GM19035 (cell line): Measurements from ENCODE around the gene NME7.

Source experiments
- ATAC-seq: cut with Tn5 transposase; IDR thresholded peaks from one replicate; pipeline ENCODE4 v1.9.1; 2021; ENCODE audit not compliant: unreplicated experiment

The NME7 gene

DNA sequence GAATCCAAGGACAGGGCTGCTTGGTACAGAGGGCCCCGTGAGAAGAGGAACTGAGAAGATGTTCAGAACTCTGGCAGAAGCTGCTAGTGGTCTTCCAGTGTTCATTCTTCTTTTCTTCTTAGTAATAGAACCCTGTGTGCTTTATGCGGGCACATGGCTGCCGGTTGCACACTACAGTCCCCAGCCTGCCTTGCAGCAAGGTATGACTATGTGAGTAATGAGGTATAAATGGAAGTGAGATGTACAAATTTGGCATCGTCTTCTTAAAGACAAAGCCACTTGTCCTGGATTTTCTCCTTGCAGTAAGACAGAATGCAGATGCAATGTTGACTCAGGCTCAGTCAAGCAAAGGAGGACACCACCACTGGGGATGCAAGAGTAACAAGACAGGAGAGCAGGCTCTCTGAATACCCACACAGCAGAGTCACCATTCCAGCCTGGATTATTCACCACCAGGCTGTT lies 276.1 kb downstream of the NME7 start:
- peak; percentile 78 for ATAC-seq

DNA sequence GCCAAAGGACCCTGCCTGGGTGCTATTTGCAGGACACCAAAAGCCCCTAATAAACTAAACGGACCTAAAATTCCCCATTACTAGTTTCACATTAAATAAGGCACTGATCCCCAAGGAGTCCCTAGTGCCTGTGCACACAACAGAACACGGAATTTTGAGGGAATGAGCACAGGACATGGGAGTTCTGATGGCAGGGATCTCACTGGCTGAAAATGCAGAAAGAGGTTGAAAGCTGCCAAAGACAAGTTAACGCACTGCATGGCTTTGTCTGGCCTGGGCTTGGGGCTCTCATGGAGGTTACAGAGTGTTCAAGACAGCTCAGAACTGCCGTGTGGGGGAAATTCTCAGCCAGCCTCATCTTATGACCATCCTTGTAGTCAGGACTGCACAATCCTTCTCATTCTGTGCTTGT lies 276.7 kb downstream of the NME7 start:
- ATAC-seq = peak; percentile 50

- ATAC-seq = no peak
Observed at GRCh38 chr1:169090308-169090899, 277.2 kb downstream of the NME7 start.

DNA sequence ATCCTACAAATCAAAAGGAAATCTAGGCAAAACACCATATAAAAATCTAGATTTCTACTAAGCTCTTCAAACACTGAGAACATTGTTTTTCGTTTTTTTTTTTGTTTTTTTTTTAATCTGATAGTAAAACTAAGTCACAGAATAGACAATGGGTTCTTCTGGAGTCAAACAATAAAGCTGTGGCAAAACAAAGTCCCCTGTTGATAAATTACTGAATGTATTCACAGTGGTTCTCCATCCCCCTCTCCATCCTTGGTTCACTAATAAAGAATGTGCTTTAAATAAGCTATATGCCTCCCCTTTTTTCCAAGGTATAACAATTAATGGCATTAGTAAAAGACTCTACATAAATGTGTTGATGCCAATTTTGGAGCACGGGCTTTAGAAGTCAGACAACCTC lies 277.8 kb downstream of the NME7 start:
- ATAC-seq = no peak

DNA sequence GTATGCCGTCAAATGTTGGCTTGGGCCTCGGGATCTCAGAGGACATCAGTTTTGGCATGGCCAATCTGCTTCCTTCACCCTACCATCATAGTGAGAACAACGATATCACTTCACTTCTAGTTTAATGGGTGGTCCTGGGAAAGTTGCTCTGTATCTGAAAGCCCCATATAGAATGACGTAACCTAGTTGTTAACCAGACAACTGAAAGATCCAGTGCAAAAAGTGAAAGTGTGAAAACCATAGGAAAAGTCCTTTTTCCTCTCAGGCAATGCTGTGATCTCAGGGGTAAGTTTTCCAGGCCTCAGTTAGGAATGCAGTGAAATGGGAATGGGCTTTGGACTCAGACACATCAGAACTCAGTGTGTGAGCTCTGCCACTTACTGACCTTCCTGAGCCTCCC lies 279.7 kb downstream of the NME7 start:
- no peak for ATAC-seq

- ATAC-seq = no peak
Observed at GRCh38 chr1:169086603-169087455, 280.8 kb downstream of the NME7 start.

DNA sequence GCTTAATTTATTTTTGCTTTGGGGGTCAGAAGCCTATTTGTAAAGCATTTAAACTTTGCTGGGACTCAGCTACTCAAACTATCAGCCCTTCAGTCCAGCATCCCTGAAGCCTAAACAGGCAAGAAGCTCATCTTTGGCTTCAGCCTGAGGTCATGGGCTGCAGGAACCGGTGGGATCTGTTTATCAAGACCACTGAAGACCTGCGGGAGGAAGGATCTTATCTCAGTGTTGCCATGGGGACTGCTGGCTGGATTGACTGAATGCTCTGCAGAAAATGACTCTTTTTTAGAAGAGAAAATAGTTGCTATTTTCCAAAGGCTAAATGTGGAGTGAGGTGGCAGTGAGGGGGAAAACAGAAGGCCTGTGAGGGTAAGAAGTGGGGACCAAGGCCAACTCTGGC lies 281.7 kb downstream of the NME7 start:
- no peak for ATAC-seq
